Ishikawa (cell line): ENCODE measurements around the gene MARCHF7.

ENCODE experiments used
- CEBPB ChIP-seq: IDR thresholded peaks from 2 replicates; pipeline ENCODE4 v1.6.1; 2012
- CREB1 ChIP-seq: IDR thresholded peaks from 2 replicates; pipeline ENCODE4 v1.6.1; 2012; ENCODE audit warnings: low read depth
- EGR1 ChIP-seq: IDR thresholded peaks from 2 replicates; pipeline ENCODE4 v1.6.1; 2012
- EP300 ChIP-seq: IDR thresholded peaks from 2 replicates; pipeline ENCODE4 v1.6.1; 2012; ENCODE audit warnings: borderline replicate concordance
- FOXM1 ChIP-seq: IDR thresholded peaks from 2 replicates; pipeline ENCODE4 v1.6.1; 2012; ENCODE audit warnings: low read depth, borderline replicate concordance
- NFIC ChIP-seq: IDR thresholded peaks from 2 replicates; pipeline ENCODE4 v1.6.1; 2012
- RAD21 ChIP-seq: IDR thresholded peaks from 2 replicates; pipeline ENCODE4 v1.6.1; 2012; ENCODE audit warnings: low read depth
- TAF1 ChIP-seq: IDR thresholded peaks from 2 replicates; pipeline ENCODE4 v1.6.1; 2012; ENCODE audit warnings: low read depth, mild to moderate bottlenecking
- TCF12 ChIP-seq: IDR thresholded peaks from 2 replicates; pipeline ENCODE4 v1.6.1; 2012; ENCODE audit warnings: low read depth
- TEAD4 ChIP-seq: IDR thresholded peaks from 2 replicates; pipeline ENCODE4 v1.6.1; 2012
- USF1 ChIP-seq: IDR thresholded peaks from 2 replicates; pipeline ENCODE4 v1.6.1; 2012
- YY1 ChIP-seq: IDR thresholded peaks from 2 replicates; pipeline ENCODE4 v1.6.1; 2012; ENCODE audit warnings: low read depth
- ZBTB7A ChIP-seq: IDR thresholded peaks from 2 replicates; pipeline ENCODE4 v1.6.1; 2012; ENCODE audit warnings: low read depth
- TF ChIP-seq, protein P1 (sequence below): IDR thresholded peaks from 2 replicates; pipeline ENCODE4 v1.6.1; 2012; ENCODE audit warnings: low read depth, mild to moderate bottlenecking
- TF ChIP-seq, protein P2 (sequence below): IDR thresholded peaks from 2 replicates; pipeline ENCODE4 v1.6.1; 2012

The MARCHF7 gene

GRCh38 chr2:159722580-159722979 is 10.3 kb downstream of the MARCHF7 start:
- TF ChIP-seq, protein P1, sequence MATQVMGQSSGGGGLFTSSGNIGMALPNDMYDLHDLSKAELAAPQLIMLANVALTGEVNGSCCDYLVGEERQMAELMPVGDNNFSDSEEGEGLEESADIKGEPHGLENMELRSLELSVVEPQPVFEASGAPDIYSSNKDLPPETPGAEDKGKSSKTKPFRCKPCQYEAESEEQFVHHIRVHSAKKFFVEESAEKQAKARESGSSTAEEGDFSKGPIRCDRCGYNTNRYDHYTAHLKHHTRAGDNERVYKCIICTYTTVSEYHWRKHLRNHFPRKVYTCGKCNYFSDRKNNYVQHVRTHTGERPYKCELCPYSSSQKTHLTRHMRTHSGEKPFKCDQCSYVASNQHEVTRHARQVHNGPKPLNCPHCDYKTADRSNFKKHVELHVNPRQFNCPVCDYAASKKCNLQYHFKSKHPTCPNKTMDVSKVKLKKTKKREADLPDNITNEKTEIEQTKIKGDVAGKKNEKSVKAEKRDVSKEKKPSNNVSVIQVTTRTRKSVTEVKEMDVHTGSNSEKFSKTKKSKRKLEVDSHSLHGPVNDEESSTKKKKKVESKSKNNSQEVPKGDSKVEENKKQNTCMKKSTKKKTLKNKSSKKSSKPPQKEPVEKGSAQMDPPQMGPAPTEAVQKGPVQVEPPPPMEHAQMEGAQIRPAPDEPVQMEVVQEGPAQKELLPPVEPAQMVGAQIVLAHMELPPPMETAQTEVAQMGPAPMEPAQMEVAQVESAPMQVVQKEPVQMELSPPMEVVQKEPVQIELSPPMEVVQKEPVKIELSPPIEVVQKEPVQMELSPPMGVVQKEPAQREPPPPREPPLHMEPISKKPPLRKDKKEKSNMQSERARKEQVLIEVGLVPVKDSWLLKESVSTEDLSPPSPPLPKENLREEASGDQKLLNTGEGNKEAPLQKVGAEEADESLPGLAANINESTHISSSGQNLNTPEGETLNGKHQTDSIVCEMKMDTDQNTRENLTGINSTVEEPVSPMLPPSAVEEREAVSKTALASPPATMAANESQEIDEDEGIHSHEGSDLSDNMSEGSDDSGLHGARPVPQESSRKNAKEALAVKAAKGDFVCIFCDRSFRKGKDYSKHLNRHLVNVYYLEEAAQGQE: no peak
- TF ChIP-seq ZBTB7A (no peak), USF1 (no peak), NFIC (no peak), YY1 (no peak), FOXM1 (no peak), CEBPB (no peak), TEAD4 (no peak), RAD21 (no peak), EP300 (no peak), EGR1 (no peak), TAF1 (no peak), TCF12 (no peak), CREB1 (no peak)
- TF ChIP-seq, protein P2, sequence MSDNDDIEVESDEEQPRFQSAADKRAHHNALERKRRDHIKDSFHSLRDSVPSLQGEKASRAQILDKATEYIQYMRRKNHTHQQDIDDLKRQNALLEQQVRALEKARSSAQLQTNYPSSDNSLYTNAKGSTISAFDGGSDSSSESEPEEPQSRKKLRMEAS: no peak

- TF ChIP-seq EP300: no peak
- no peak for TF ChIP-seq TAF1
- no peak for TF ChIP-seq USF1
- no peak for TF ChIP-seq EGR1
- TF ChIP-seq, protein P2: no peak
- no peak for TF ChIP-seq ZBTB7A
- TF ChIP-seq TEAD4: no peak
- no peak for TF ChIP-seq NFIC
- no peak for TF ChIP-seq CEBPB
Measured at GRCh38 chr2:159725713-159726112, 13.4 kb downstream of the MARCHF7 start.

DNA sequence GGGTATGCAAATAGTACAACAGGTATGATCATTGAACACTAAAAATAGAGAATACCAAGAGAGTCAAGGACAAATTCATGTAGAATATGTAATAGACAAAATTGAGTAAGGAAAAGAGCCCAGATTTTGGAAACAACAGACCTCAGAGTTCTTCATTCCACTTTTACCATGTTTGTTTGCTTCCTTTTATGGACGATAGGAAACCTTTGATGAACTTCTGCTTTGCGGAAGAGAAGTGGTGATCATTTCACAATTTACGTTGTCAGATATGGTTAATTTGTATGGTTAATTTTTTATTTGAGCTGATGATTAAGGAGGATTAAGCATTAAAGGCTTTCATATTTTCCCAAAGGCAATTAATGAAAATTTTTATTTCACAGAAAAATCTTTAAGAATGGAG is 16.3 kb downstream of the MARCHF7 start:
- TF ChIP-seq YY1 (no peak), EP300 (no peak), CREB1 (no peak), USF1 (no peak), FOXM1 (no peak), NFIC (no peak), CEBPB (no peak), TCF12 (no peak), ZBTB7A (no peak), TAF1 (no peak)

GRCh38 chr2:159735648-159736047 is 23.3 kb downstream of the MARCHF7 start:
- TF ChIP-seq EP300 (no peak), CEBPB (no peak), YY1 (no peak)
- TF ChIP-seq, protein P1: no peak
- TF ChIP-seq, protein P2: no peak

GRCh38 chr2:159736048-159736447 is 23.7 kb downstream of the MARCHF7 start:
- TF ChIP-seq YY1 (no peak), RAD21 (no peak), CEBPB (no peak), TEAD4 (no peak), EP300 (no peak), CREB1 (no peak), FOXM1 (no peak), TAF1 (no peak), USF1 (no peak), EGR1 (no peak), TCF12 (no peak), NFIC (no peak), ZBTB7A (no peak)
- TF ChIP-seq, protein P2: no peak
- TF ChIP-seq, protein P1: no peak
